NCI-H524 (cell line): ENCODE data around the gene OR51Q1.
A peak's percentile ranks its signal among the peaks of the same experiment; 100 is the strongest.

ENCODE experiments used
- DNase-seq, 2 experiments: peaks; one replicate each; lab custom pipeline; 2025; lab: John Stamatoyannopoulos, UW

The OR51Q1 gene

GRCh38 chr11:5421811-5422210 lies at the start of gene OR51Q1:
Gene OR51Q1 (plus strand): TSS chr11:5422111. CDS start chr11:5422201, 90 bp downstream.
- DNase-seq: no peak

- DNase-seq: peak; percentile 9 to 68
Observed at GRCh38 chr11:5380740-5381342, 41.1 kb upstream of the OR51Q1 start.

GRCh38 chr11:5383576-5383975 lies 38.3 kb upstream of the OR51Q1 start, which contains the start of gene OR51M1:
Gene OR51M1 (plus strand): TSS chr11:5383812. CDS start chr11:5389399, 5,587 bp downstream.
- no peak for DNase-seq

GRCh38 chr11:5384335-5384734 lies 37.6 kb upstream of the OR51Q1 start:
- DNase-seq: no peak

- DNase-seq: no peak
Observed at GRCh38 chr11:5390210-5390609, 31.7 kb upstream of the OR51Q1 start.

GRCh38 chr11:5394091-5394490 lies 27.8 kb upstream of the OR51Q1 start:
- DNase-seq: no peak

- no peak for DNase-seq
Observed at GRCh38 chr11:5398936-5399335, 23.0 kb upstream of the OR51Q1 start.

GRCh38 chr11:5405173-5405572 lies 16.7 kb upstream of the OR51Q1 start:
- DNase-seq: no peak

- no peak for DNase-seq
Observed at GRCh38 chr11:5420993-5421392, 918 bp upstream of the OR51Q1 start.

GRCh38 chr11:5423131-5423530 lies 1.2 kb downstream of the OR51Q1 start:
- DNase-seq: no peak

- no peak for DNase-seq
Observed at GRCh38 chr11:5441414-5441813, 19.5 kb downstream of the OR51Q1 start, which contains the start of gene OR51I1. Gene OR51I1 (minus strand): TSS chr11:5441514. CDS start chr11:5441514, 0 bp downstream.

GRCh38 chr11:5443835-5444393 lies 22.0 kb downstream of the OR51Q1 start:
- no peak for DNase-seq

GRCh38 chr11:5449023-5449422 lies 27.1 kb downstream of the OR51Q1 start, which contains the start of gene OR51I2:
Gene OR51I2 (plus strand): TSS chr11:5449323. CDS start chr11:5453489, 4,166 bp downstream.
- DNase-seq: no peak

- DNase-seq: no peak
Observed at GRCh38 chr11:5449432-5449831, 27.5 kb downstream of the OR51Q1 start.

- no peak for DNase-seq
Observed at GRCh38 chr11:5460983-5461621, 39.2 kb downstream of the OR51Q1 start.

- no peak for DNase-seq
Observed at GRCh38 chr11:5467527-5467926, 45.6 kb downstream of the OR51Q1 start.
